Right kidney (tissue), 1 donor: ENCODE results near the gene SNAP25.

Source experiments
- DNase-seq: peaks from one replicate; pipeline ENCODE4 v3.0.0-alpha.2; 2016

SNAP25 gene

GRCh38 chr20:10304471-10305046, 85.9 kb downstream of the SNAP25 start:
- no peak for DNase-seq

DNA sequence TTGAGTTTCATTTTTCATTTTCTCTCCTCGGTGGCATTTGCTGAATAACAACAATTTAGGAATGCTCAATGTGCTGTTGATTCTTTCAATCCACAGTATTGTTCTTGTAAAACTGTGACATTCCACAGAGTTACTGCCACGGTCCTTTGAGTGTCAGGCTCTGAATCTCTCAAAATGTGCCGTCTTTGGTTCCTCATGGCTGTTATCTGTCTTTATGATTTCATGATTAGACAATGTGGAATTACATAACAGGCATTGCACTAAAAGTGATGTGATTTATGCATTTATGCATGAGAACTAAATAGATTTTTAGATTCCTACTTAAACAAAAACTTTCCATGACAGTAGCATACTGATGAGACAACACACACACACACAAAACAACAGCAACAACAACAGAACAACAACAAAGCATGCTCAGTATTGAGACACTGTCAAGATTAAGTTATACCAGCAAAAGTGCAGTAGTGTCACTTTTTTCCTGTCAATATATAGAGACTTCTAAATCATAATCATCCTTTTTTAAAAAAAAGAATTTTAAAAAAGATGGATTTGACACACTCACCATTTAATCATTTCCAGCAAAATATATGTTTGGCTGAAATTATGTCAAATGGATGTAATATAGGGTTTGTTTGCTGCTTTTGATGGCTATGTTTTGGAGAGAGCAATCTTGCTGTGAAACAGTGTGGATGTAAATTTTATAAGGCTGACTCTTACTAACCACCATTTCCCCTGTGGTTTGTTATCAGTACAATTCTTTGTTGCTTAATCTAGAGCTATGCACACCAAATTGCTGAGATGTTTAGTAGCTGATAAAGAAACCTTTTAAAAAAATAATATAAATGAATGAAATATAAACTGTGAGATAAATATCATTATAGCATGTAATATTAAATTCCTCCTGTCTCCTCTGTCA, 88.1 kb downstream of the SNAP25 start:
- no peak for DNase-seq

DNA sequence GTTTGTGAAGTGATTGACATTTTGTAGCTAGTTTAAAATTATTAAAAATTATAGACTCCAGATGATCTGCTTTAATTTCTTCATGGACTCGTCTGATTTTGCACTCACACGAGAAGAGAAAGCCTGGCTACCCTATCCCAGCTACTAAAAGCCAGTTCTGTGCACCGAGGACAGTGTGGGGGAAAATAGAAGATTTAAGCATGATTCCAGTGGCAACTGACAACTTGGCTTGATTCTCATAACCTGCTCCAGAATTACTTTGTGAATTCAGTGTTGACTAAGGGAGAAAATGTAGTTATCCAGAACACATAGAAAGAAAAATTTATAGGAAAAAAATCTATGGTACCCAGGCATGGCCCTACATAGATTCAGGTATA, 88.7 kb downstream of the SNAP25 start:
- DNase-seq, result no peak

DNA sequence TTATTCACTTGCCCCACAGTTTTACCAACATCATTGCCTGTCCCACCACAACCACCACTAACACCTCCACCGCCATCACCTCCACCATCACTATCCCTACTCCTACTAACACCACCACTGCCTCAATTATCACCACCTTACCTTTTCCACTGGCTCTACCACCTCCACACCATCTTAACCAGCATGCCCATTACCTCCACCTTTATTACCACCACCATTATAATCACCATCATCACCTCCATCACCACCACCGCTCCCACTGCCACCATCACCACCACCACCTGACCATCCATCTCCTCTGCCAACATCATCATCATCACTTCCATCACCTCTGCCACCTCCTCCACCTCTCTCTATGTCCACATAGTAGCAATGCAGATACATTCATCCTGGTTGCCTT, 90.0 kb downstream of the SNAP25 start:
- no peak for DNase-seq

DNA sequence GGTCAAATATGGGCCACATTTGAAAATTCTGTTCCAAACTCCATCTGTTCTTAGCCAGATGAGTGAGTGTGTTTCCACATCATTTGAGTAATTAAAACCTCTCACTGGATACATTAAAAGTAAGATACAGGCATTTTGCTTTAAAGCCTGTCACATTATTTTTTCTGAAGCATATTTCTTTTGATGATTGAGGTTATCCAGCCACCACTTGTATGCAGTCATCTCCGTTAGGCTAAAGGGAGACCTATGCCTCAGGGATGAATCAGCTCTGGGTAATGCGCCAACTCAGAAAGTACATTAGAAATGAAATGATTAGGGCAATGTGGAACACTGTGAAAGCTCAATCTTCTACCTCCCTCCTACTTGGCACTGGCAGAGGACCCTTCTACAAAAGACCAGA, 90.7 kb downstream of the SNAP25 start:
- DNase-seq, result no peak

DNA sequence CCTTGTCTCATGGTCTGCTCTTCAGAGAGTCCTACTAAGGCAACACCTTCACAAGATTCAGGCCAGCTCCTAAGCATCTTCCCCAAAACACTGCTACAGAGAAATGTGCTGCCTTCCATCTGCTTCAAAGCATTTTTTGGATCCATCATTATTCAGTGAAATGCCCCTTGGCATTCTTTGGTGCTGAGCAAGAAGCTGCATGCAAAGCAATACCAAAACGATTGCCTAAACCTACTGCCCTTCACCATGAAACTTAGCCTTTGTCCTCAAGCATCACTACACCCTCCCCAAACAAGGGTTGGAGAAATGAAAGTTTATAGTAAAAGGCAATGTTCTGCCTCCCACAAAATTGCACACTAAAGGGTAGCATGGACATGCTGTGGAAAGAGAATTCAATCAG, 93.5 kb downstream of the SNAP25 start:
- DNase-seq, result no peak

- DNase-seq, result no peak
Observed at GRCh38 chr20:10313215-10313614, 94.6 kb downstream of the SNAP25 start.

GRCh38 chr20:10313701-10314100, 95.1 kb downstream of the SNAP25 start:
- no peak for DNase-seq

DNA sequence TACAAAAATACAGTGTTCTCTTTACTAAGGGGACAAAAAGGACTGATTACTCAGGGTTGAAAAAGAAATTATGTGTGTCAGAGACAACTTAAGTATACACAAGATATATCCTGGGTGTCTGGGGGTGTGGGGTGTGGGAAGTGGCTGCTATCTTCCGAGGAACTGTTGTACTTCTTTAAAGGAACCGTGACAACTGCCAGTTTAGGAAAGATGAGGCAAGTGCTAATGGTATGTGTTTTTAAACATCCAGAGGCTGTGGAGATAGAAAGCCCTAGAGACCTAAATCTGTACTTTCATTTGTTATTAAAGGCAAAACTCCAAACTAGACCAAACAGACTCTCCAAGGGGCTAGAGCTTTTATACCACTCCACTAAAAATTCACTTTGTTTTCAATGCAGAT, 95.6 kb downstream of the SNAP25 start:
- DNase-seq, result no peak

DNA sequence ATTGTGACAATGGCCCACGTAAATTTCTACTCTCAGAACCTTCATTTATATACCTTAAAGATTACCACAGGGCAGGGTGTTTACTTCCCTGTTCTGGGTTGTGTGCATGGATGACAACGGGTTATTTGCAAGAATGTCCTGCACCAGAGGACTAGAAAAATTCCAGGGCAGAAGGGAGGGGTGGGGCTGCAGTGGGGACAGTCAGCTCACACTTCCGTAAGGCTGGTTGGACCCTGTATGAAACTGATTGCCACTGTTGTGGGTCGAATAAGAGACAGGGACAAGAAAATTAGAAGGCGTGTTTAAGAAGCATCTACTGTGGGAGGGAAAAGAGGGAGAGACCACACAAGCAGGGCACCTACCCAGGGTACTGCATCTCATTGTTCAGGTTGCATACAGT, 96.5 kb downstream of the SNAP25 start:
- DNase-seq, result no peak

- DNase-seq, result no peak
Observed at GRCh38 chr20:10316582-10316981, 98.0 kb downstream of the SNAP25 start.

- DNase-seq, result no peak
Observed at GRCh38 chr20:10318291-10319024, 99.8 kb downstream of the SNAP25 start.

DNA sequence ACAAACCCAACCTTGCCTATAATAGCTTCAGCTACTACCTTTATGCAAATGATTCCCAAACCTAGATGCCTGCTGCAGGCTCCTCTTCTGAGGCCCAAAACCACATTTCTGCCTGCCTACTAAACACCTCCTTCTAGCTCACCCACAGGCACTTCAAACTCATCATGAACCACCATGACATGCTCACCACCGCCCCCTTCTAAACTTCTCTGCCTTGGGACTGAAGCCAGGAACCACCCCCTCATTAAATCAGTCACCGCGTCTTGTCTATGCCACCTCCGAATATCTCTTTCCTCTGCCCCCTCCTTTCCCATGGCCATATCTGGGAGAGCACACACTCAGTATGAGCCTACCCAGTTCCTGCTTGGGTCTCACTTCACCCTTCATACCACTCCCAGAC, 101.2 kb downstream of the SNAP25 start:
- DNase-seq, result no peak

DNA sequence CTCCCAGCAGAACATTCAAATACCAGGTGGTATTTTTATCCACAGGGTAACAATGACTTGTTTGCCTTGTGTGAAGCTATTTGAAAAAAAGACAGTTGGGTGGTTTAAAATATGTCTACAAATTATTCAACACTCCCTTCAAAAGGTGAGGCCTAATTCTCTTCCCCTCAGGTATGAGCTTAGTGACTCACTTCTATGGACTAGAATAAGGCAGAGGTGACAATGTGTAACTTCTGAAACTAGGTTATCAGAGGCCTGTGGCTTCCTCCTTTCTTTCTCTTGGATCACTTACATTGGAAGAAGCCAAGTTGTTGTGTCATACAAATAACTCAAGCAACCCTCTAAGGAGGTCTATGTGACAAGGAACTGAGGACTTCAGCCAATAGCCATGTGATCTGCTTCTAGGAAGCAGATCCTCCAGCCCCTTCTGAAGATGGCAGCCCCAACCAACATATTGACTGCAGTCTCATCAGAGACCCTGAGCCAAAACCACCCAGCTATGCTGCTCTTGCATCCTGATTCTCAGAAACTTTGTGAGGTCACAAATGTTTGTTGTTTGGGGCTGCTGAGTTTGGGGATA, 102.6 kb downstream of the SNAP25 start:
- DNase-seq, result no peak

DNA sequence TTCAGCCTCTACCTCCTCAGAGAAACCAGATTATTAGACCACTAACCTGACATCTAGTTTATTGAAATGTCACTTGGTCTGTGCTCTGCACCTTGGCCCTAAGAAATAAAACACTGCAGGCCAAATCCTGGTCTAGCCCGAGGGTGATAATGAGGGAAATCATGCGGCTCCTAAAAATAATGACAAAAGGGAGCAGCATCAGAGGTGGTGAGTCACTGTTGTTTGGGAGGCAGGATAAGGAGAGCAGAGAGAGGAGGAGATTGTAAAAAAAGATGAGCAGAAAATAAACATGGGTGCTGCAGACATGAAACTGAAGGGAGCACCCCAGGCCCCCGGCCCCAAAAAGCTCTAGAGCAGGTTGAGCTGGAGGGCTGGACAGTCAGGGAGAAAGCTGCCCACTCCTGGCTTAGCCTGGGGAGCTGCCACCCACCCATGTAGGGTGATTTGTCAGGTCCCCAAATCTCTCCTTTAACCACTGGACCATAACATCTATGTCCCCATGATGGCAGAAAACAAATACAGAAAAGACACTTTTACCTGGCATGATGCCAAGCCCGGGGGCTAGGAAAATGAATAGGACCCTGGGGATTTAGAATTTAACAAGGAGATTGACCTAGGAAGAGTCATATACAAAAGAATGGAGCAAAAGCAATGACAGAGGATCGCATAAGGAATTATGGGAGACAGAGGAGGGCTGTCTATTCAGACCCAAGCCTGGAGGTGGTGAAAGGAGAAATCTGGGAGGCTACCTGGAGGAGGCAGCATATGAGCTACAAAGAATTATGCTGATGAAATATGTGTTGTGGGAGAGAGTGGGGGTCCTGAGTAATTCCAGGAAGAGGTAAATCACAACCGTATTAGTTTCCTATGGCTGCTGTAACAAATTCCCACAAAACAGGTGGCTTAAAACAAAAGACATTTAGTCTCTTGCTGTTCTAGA, 103.7 kb downstream of the SNAP25 start:
- no peak for DNase-seq

DNA sequence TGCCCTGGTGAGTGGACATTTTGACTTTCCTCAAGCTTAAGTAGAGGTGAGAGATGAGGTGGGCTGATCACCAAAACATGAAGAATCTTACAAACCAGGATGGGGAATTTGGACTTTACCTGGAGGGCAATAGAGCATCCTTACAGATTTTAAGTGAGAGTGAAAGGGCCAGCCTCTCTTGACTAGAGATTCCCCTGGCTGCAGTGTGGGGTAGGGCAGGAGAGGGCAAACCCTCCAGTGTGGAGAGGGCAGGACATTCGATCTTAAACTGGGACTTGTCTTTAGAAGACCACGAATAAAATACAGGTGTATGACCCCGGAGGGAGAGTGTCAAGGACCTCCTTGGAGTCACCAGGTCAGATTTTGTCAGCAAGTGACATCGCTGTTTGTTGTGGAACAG, 105.1 kb downstream of the SNAP25 start:
- DNase-seq, result no peak

DNA sequence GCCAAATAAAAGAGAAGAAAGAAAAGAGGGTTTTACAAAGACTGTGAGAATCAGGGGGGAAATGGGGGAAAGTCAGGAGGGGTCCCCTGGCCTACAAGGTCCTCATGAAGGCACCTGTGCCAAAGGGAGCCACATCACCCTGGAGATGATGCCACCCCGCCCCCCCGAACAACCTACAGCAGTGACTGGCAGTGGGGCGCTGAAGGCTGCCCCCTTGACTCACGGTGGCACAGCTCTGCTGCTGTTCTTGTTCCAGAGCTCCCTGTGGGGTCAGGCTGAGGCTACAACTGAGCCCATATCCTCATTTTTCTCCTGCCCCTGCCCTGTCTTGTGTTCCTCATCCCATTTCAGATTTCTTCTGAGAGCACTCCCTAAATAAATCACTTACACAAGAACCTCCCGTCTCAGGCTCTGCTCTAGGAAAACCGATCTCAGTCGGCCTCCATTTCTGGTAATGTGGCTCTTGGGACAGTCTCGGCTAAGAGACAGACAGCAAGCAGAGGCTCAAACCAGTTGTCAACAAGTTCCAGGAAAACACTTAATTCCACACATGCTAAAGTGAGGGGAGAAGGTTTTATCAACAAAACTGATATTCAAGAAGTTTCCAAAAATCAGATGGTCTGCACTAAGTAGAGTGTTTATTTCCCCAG, 105.7 kb downstream of the SNAP25 start:
- no peak for DNase-seq

GRCh38 chr20:10328897-10329255, 110.2 kb downstream of the SNAP25 start:
- DNase-seq, result no peak

GRCh38 chr20:10329387-10330005, 110.9 kb downstream of the SNAP25 start:
- no peak for DNase-seq

DNA sequence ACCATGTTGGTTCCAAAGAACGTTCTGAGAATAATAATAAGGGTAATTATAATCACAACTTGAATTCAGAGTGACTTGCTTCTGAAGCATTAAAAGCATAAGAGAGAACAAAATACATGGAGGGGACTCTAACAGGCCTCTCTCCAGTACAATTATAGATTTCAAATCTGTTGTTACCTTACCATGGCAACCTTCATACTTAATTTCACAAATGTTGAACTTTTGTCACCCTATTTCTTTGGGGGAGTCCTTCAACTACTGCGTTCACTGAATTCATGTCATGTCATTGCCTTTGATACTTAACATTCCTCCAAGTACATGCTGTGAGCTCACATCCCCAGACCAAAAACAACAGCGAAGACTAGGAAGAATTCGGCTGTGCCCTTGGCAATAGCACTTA, 111.4 kb downstream of the SNAP25 start:
- DNase-seq, result no peak
